ENCODE data around the gene NDUFAF2. TPM values are rescaled to one million over a fixed set of nuclear protein-coding genes. Genes with fewer than 3 reads are reported as not detected.

Gene NDUFAF2
- polyA plus RNA-seq, 1 of the 3 experiments (the other 2 are of a cell fraction) = 33.4 TPM

DNA sequence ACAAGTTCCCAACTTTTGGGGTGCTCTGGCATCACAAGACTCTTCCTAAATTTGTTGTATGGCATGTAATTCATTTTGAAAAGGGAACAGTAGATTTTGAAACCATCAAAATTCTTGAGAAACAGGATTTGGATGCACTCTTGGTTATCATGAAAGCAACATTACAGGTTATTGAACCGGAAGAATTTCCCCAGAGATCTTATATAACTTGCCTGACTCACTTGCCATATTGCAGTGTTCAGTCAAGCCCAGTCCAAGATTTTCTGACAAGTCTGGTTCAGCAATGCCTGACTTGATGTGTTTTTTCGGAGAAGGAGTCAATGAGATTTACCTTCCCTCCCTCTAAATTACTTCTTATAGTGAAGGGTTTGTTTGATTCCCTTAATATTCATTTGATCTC is 185.3 kb downstream of the NDUFAF2 start (continued):
- TF ChIP-seq RAD21 (IDR thresholded peaks at IDR 0.05; ENCODE audit: low read length) = no peak
- TF ChIP-seq SIN3A (IDR thresholded peaks at IDR 0.05; ENCODE audit: borderline replicate concordance, low read depth, low read length) = no peak
- TF ChIP-seq POLR2AphosphoS5 (IDR thresholded peaks at IDR 0.05; ENCODE audit: low read depth, low read length) = no peak
- TF ChIP-seq, protein P1, sequence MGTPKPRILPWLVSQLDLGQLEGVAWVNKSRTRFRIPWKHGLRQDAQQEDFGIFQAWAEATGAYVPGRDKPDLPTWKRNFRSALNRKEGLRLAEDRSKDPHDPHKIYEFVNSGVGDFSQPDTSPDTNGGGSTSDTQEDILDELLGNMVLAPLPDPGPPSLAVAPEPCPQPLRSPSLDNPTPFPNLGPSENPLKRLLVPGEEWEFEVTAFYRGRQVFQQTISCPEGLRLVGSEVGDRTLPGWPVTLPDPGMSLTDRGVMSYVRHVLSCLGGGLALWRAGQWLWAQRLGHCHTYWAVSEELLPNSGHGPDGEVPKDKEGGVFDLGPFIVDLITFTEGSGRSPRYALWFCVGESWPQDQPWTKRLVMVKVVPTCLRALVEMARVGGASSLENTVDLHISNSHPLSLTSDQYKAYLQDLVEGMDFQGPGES (IDR thresholded peaks at IDR 0.05; ENCODE audit: low read depth, low read length) = no peak

DNA sequence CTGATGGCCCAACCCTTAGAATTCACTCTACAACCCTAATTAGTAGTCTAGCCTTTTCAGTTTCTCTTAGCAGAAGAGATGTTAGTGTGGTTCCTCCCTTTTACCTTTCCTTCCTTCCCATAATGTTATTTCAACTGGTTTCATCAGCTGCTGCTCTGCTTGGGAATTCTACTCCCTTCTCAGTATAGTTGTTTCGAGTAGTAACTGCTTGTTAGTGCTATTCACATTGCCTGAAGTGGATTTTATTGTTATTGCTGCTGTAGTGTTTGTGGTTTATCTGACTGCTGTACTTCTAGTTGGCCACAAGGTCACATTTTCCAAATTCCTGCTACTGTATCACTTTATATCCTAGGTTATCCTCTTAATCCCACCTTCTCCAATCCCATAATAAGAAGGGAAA is 187.6 kb downstream of the NDUFAF2 start:
- no peaks in the 10 kb centered on the region for H3K79me2 ChIP-seq (ENCODE audit: insufficient read depth)
- no peak for DNase-seq
- H3K36me3 ChIP-seq (replicated peaks in 1 of 2; ENCODE audit: control insufficient read depth in 1 of 2, insufficient read depth in 2 of 2, low read length in 1 of 2) = no peaks in the 10 kb centered on the region
- H3K4me3 ChIP-seq (ENCODE audit: low read depth in 2 of 2, low read length in 1 of 2) = no peak overlapping the region
- ChIA-PET CTCF (no interaction called here), POLR2A (no interaction called here)
- H3K27me3 ChIP-seq (ENCODE audit: insufficient read depth) = no peaks in the 10 kb centered on the region
- no peaks in the 10 kb centered on the region for H3K4me1 ChIP-seq (ENCODE audit: control insufficient read depth in 1 of 2, insufficient read depth in 2 of 2, low read depth in 1 of 2, low read length in 1 of 2)
- no peak overlapping the region for H3K4me2 ChIP-seq
- no peaks in the 10 kb centered on the region for H3K9me3 ChIP-seq
- H3K9ac ChIP-seq = no peak overlapping the region
- H3K27ac ChIP-seq (ENCODE audit: low read depth in 2 of 2, low read length in 1 of 2) = no peak overlapping the region
- TF ChIP-seq, protein P2, sequence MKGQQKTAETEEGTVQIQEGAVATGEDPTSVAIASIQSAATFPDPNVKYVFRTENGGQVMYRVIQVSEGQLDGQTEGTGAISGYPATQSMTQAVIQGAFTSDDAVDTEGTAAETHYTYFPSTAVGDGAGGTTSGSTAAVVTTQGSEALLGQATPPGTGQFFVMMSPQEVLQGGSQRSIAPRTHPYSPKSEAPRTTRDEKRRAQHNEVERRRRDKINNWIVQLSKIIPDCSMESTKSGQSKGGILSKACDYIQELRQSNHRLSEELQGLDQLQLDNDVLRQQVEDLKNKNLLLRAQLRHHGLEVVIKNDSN (IDR thresholded peaks at IDR 0.05; ENCODE audit: borderline replicate concordance, low read depth) = no peak
- TF ChIP-seq FOXJ3 (CRISPR knock-in tag; IDR thresholded peaks at IDR 0.05) (no peak), MXI1 (IDR thresholded peaks at IDR 0.05; ENCODE audit: low read depth, low read length) (no peak), MEF2A (IDR thresholded peaks at IDR 0.05; ENCODE audit: borderline replicate concordance, low read depth) (no peak), GABPA (IDR thresholded peaks at IDR 0.05; ENCODE audit: low read depth) (no peak), RFX5 (IDR thresholded peaks at IDR 0.05; ENCODE audit: low read length) (no peak), TAF1 (IDR thresholded peaks at IDR 0.05; ENCODE audit: borderline replicate concordance, low read depth, low read length) (no peak)
- TF ChIP-seq, protein P1 (IDR thresholded peaks at IDR 0.05; ENCODE audit: low read depth, low read length) = no peak
- TF ChIP-seq, protein P3, sequence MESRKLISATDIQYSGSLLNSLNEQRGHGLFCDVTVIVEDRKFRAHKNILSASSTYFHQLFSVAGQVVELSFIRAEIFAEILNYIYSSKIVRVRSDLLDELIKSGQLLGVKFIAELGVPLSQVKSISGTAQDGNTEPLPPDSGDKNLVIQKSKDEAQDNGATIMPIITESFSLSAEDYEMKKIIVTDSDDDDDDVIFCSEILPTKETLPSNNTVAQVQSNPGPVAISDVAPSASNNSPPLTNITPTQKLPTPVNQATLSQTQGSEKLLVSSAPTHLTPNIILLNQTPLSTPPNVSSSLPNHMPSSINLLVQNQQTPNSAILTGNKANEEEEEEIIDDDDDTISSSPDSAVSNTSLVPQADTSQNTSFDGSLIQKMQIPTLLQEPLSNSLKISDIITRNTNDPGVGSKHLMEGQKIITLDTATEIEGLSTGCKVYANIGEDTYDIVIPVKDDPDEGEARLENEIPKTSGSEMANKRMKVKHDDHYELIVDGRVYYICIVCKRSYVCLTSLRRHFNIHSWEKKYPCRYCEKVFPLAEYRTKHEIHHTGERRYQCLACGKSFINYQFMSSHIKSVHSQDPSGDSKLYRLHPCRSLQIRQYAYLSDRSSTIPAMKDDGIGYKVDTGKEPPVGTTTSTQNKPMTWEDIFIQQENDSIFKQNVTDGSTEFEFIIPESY (IDR thresholded peaks at IDR 0.05; ENCODE audit: borderline replicate concordance, low read depth) = no peak
- 88% methylated on average over 1 of the region's 1 CpG for WGBS (ENCODE audit: low lambda C conversion rate)
- H2AFZ ChIP-seq (ENCODE audit: low read depth) = no peak overlapping the region
- no peaks in the 10 kb centered on the region for H3K9me2 ChIP-seq
- H3F3A ChIP-seq (replicated peaks; ENCODE audit: insufficient read depth) = no peaks in the 10 kb centered on the region
- H4K20me1 ChIP-seq (ENCODE audit: insufficient read depth) = no peaks in the 10 kb centered on the region

Measured in SK-N-SH (cell line).